Measurements from ENCODE around the gene GPR85. TPM values are rescaled to one million over a fixed set of nuclear protein-coding genes. Genes with fewer than 3 reads are reported as not detected.
"Not testable (repeated sequence)": the region's sequence is repeated elsewhere in the genome, so short reads cannot be mapped to it uniquely, and the experiment has no call there.

Gene GPR85
- total RNA-seq, 3 donors from 2014 or later (not counting 1 experiment from before 2014, with no cell fraction given) = not detected

GRCh38 chr7:113118074-113118959 lies 31.7 kb upstream of the GPR85 start, which contains the start of gene SMIM30:
SMIM30 (minus strand) TSS chr7:113118554; CDS start chr7:113117578, 976 bp downstream.
- TF ChIP-seq CTCF (IDR thresholded peaks at IDR 0.05) = no peak
- ATAC-seq = peak; percentile 100

GRCh38 chr7:113117374-113117774 lies 30.7 kb upstream of the GPR85 start:
- H3K9me3 ChIP-seq (ENCODE audit: control insufficient read depth, insufficient read depth, low read length); H3K27ac Mint-ChIP-seq; H3K9me3 Mint-ChIP-seq; H3K36me3 ChIP-seq (ENCODE audit: control insufficient read depth, insufficient read depth, low read length); ATAC-seq; H3K36me3 Mint-ChIP-seq; intact Hi-C loops (cut with micrococcal nuclease); DNase-seq; H3K27me3 ChIP-seq (ENCODE audit: control insufficient read depth, insufficient read depth, low read length); H3K4me3 ChIP-seq (ENCODE audit: low read length); H3K4me1 ChIP-seq (ENCODE audit: control insufficient read depth, insufficient read depth, low read length); H3K27ac ChIP-seq (ENCODE audit: low read length): not testable (repeated sequence)
- WGBS (ENCODE audit: insufficient coverage) = 88% methylated on average over 1 of the region's 4 CpGs
- H3K4me1 Mint-ChIP-seq = peaks cover 12 to 15% of the 10 kb centered on the region in 2 donors
- H3K4me3 Mint-ChIP-seq = peak overlapping the region; percentile 97
- H3K27me3 Mint-ChIP-seq (ENCODE audit: low read depth in 2 of 2) = peaks cover 6 to 14% of the 10 kb centered on the region in 2 donors

More at GRCh38 chr7:113118074-113118959, 31.7 kb upstream of the GPR85 start, which contains the start of gene SMIM30:
- H3K9me3 ChIP-seq (ENCODE audit: control insufficient read depth, insufficient read depth, low read length) = no peaks in the 10 kb centered on the region
- peaks cover 4% of the 10 kb centered on the region for H3K4me1 ChIP-seq (ENCODE audit: control insufficient read depth, insufficient read depth, low read length)
- Mint-ChIP-seq H3K27me3 (ENCODE audit: low read depth in 2 of 2) (peaks cover 6 to 21% of the 10 kb centered on the region in 2 donors), H3K27ac (peak within 1 kb of the TSS; percentile 86 to 91), H3K4me1 (peaks cover 12 to 15% of the 10 kb centered on the region in 2 donors), H3K36me3 (no peaks in the 10 kb centered on the region), H3K4me3 (peak within 1 kb of the TSS; percentile 97), H3K9me3 (no peaks in the 10 kb centered on the region)
- no peaks in the 10 kb centered on the region for H3K36me3 ChIP-seq (ENCODE audit: control insufficient read depth, insufficient read depth, low read length)
- peak; percentile 68 to 93 for DNase-seq
- intact Hi-C loops (cut with micrococcal nuclease) = loop anchor here (2.0 kb wide), 1 partner anchor 668 kb away; the partner anchor contains the start of gene IFRD1
- H3K4me3 ChIP-seq (ENCODE audit: low read length) = peak within 1 kb of the TSS; percentile 50
- H3K27me3 ChIP-seq (ENCODE audit: control insufficient read depth, insufficient read depth, low read length) = no peaks in the 10 kb centered on the region
- H3K27ac ChIP-seq (ENCODE audit: low read length) = peak within 1 kb of the TSS; percentile 67
- WGBS (ENCODE audit: insufficient coverage) = under 1% methylated on average over 26 of the region's 35 CpGs

- H3K4me1 ChIP-seq (ENCODE audit: control insufficient read depth, insufficient read depth, low read length) = peaks cover 4% of the 10 kb centered on the region
- Mint-ChIP-seq H3K27me3 (ENCODE audit: low read depth in 2 of 2) (peaks cover 2 to 4% of the 10 kb centered on the region in 2 donors), H3K4me1 (peaks cover 12 to 13% of the 10 kb centered on the region in 2 donors), H3K27ac (no peak overlapping the region), H3K9me3 (no peaks in the 10 kb centered on the region), H3K4me3 (no peak overlapping the region), H3K36me3 (no peaks in the 10 kb centered on the region)
- intact Hi-C loops (cut with micrococcal nuclease) = no loop called here
- H3K27ac ChIP-seq (ENCODE audit: low read length) = no peak overlapping the region
- H3K9me3 ChIP-seq (ENCODE audit: control insufficient read depth, insufficient read depth, low read length) = no peaks in the 10 kb centered on the region
- no peak overlapping the region for H3K4me3 ChIP-seq (ENCODE audit: low read length)
- ATAC-seq (no peak), DNase-seq (no peak)
- TF ChIP-seq CTCF (IDR thresholded peaks at IDR 0.05) = no peak
- WGBS (ENCODE audit: insufficient coverage) = 60% methylated on average over 1 of the region's 2 CpGs
- H3K27me3 ChIP-seq (ENCODE audit: control insufficient read depth, insufficient read depth, low read length) = no peaks in the 10 kb centered on the region
- H3K36me3 ChIP-seq (ENCODE audit: control insufficient read depth, insufficient read depth, low read length) = no peaks in the 10 kb centered on the region
These were observed 27.3 kb upstream of the GPR85 start for GRCh38 chr7:113113912-113114311.

GRCh38 chr7:113109718-113110117 lies 23.1 kb upstream of the GPR85 start:
- no peak for TF ChIP-seq CTCF (IDR thresholded peaks at IDR 0.05)
- intact Hi-C loops (cut with micrococcal nuclease) = no loop called here
- Mint-ChIP-seq H3K4me1 (no peaks in the 10 kb centered on the region), H3K27me3 (ENCODE audit: low read depth in 2 of 2) (peaks cover 4 to 26% of the 10 kb centered on the region in 2 donors), H3K36me3 (no peaks in the 10 kb centered on the region), H3K9me3 (no peaks in the 10 kb centered on the region), H3K4me3 (no peak overlapping the region), H3K27ac (no peak overlapping the region)
- Histone ChIP-seq H3K4me3 (ENCODE audit: low read length) (no peak overlapping the region), H3K27me3 (ENCODE audit: control insufficient read depth, insufficient read depth, low read length) (peaks cover 2% of the 10 kb centered on the region), H3K4me1 (ENCODE audit: control insufficient read depth, insufficient read depth, low read length) (no peaks in the 10 kb centered on the region), H3K36me3 (ENCODE audit: control insufficient read depth, insufficient read depth, low read length) (no peaks in the 10 kb centered on the region), H3K27ac (ENCODE audit: low read length) (no peak overlapping the region), H3K9me3 (ENCODE audit: control insufficient read depth, insufficient read depth, low read length) (no peaks in the 10 kb centered on the region)
- no peak for ATAC-seq
- no peak for DNase-seq
- 97% methylated on average over 1 of the region's 1 CpG for WGBS (ENCODE audit: insufficient coverage)
